B cell (primary cell): ENCODE results near the gene RARS1. TPM values are rescaled to one million over a fixed set of nuclear protein-coding genes. Genes with fewer than 3 reads are reported as not detected.

Experiments used
- ATAC-seq: fragments of 200-7000 bp; cut with Tn5 transposase; one replicate; pipeline ENCODE4 v1.10.0; 2021; ENCODE audit warnings: low read depth, mild to moderate bottlenecking, moderate number of reproducible peaks, moderate library complexity
- CTCF ChIA-PET: fragments of 350-600 bp; sonication (Branson Sonifier 250); formaldehyde crosslinking; loops from one replicate; lab custom pipeline; 2021; ENCODE audit warnings: antibody characterized with exemption, inconsistent platforms; lab: Charles Lee
- POLR2A ChIA-PET: fragments of 350-600 bp; sonication (Branson Sonifier 250); formaldehyde crosslinking; loops from one replicate; lab custom pipeline; 2021; ENCODE audit warnings: antibody characterized with exemption; lab: Charles Lee
- DNase-seq: peaks from one replicate; pipeline ENCODE4 v3.0.0; 2013
- H2AFZ ChIP-seq: 2 replicates; pipeline ENCODE4 v1.6.1; 2012; ENCODE audit warnings: mild to moderate bottlenecking, low read depth, low read length; ENCODE audit not compliant: insufficient read depth, poor library complexity, severe bottlenecking
- H3K27ac ChIP-seq, 2 donors: 1 replicate in 1 of 2; 2 replicates in 1 of 2; pipeline ENCODE4 v1.5.1; 2012 to 2013; ENCODE audit warnings: low read length in 2 of 2, mild to moderate bottlenecking in 2 of 2, moderate library complexity in 1 of 2
- H3K27me3 ChIP-seq, 4 experiments: fragments of 200-600 bp in 1 of 4; sonication (generic) in 1 of 4; replicated peaks in 1 of 4; 1 replicate in 2 of 4; 2 replicates in 2 of 4; pipeline versions ENCODE4 v1.6.1 to v1.7.0; 2013 to 2016; ENCODE audit warnings: low read length in 3 of 4, mild to moderate bottlenecking in 2 of 4, mixed read lengths in 1 of 4, moderate library complexity in 1 of 4; ENCODE audit not compliant: insufficient read depth in 4 of 4, control insufficient read depth in 3 of 4; ENCODE audit errors: control extremely low read depth in 1 of 4
- H3K36me3 ChIP-seq, 2 experiments: replicated peaks in 1 of 2; 1 replicate in 1 of 2; 2 replicates in 1 of 2; pipeline versions ENCODE4 v1.6.1 to v1.7.1; 2013; ENCODE audit warnings: low read length in 1 of 2; ENCODE audit not compliant: insufficient read depth in 2 of 2, control insufficient read depth in 1 of 2; ENCODE audit errors: control extremely low read depth in 1 of 2, extremely low read depth in 1 of 2
- H3K4me1 ChIP-seq, 2 donors: fragments of 200-600 bp in 1 of 2; sonication (generic) in 1 of 2; 1 replicate in 1 of 2; 2 replicates in 1 of 2; pipeline versions ENCODE4 v1.5.1 to v1.6.1; 2013 to 2017; ENCODE audit warnings: low read length in 2 of 2; ENCODE audit not compliant: control insufficient read depth in 2 of 2, insufficient read depth in 2 of 2
- H3K4me2 ChIP-seq: replicated peaks from 2 replicates; pipeline ENCODE3; 2012; ENCODE audit warnings: mild to moderate bottlenecking, low read depth, low read length; ENCODE audit not compliant: poor library complexity, severe bottlenecking
- H3K4me3 ChIP-seq, 5 experiments: fragments of 200-600 bp in 1 of 5; sonication (generic) in 1 of 5; 1 replicate in 3 of 5; 2 replicates in 2 of 5; pipeline versions ENCODE4 v1.5.1 to v1.7.0; 2011 to 2016; ENCODE audit warnings: low read length in 4 of 5, mild to moderate bottlenecking in 4 of 5, low read depth in 2 of 5, control low read depth in 1 of 5, moderate library complexity in 1 of 5; ENCODE audit not compliant: insufficient read depth in 1 of 5; ENCODE audit errors: control extremely low read depth in 1 of 5, extremely low read depth in 1 of 5
- H3K79me2 ChIP-seq: fragments of 200-600 bp; sonication (generic); one replicate; pipeline ENCODE4 v1.6.0; 2016; ENCODE audit warnings: low read length; ENCODE audit not compliant: control insufficient read depth, insufficient read depth
- H3K9ac ChIP-seq: fragments of 200-600 bp; sonication (generic); 2 replicates; pipeline ENCODE4 v1.6.1; 2017; ENCODE audit warnings: mild to moderate bottlenecking, low read length, moderate library complexity
- H3K9me3 ChIP-seq, 3 donors: one replicate each; pipeline versions ENCODE4 v1.6.1 to v1.7.1; 2013; ENCODE audit warnings: low read length in 2 of 3; ENCODE audit not compliant: control insufficient read depth in 2 of 3, insufficient read depth in 1 of 3; ENCODE audit errors: control extremely low read depth in 1 of 3
- H4K20me1 ChIP-seq: 2 replicates; pipeline ENCODE4 v1.6.0; 2012; ENCODE audit warnings: mild to moderate bottlenecking, low read length; ENCODE audit not compliant: insufficient read depth, control insufficient read depth, poor library complexity, severe bottlenecking
- H3K27ac Mint-ChIP-seq: one replicate; pipeline ENCODE4 v1.8.0; 2021; ENCODE audit warnings: mixed read lengths
- H3K27me3 Mint-ChIP-seq: one replicate; pipeline ENCODE4 v1.8.0; 2021; ENCODE audit warnings: mixed read lengths
- H3K4me1 Mint-ChIP-seq: one replicate; pipeline ENCODE4 v1.8.0; 2021; ENCODE audit warnings: mixed read lengths
- H3K4me3 Mint-ChIP-seq: one replicate; pipeline ENCODE4 v1.8.0; 2021; ENCODE audit warnings: mixed read lengths
- H3K9me3 Mint-ChIP-seq: one replicate; pipeline ENCODE4 v1.8.0; 2022; ENCODE audit warnings: mixed read lengths; ENCODE audit not compliant: insufficient read depth
- CTCF ChIP-seq: fragments of 200-600 bp; IDR thresholded peaks from one replicate; pipeline ENCODE4 v1.8.0; 2022; ENCODE audit warnings: antibody characterized with exemption, mild to moderate bottlenecking
- EZH2 ChIP-seq: IDR thresholded peaks from 2 replicates; pipeline ENCODE4 v1.6.1; 2012; ENCODE audit warnings: borderline replicate concordance, low read depth, mild to moderate bottlenecking, moderate library complexity, low read length; ENCODE audit not compliant: insufficient read depth, poor library complexity, severe bottlenecking
- WGBS: methylation state at CpG from one replicate; pipeline ENCODE4 v1.1.5; 2013; ENCODE audit warnings: missing lambda C conversion rate; ENCODE audit not compliant: insufficient coverage; 5-methylcytosine and 5-hydroxymethylcytosine counted together
- intact Hi-C: fragments of 100-400 bp; cut with micrococcal nuclease; formaldehyde crosslinking; loops from one replicate; pipeline ENCODE4 v1.10.0; 2022
- polyA plus RNA-seq: library from polyadenylated mRNA; depleted of rRNA; stranded (reverse); fragments of >200 nt; gene quantifications from 2 replicates; pipeline ENCODE4 v1.2.3, GENCODE V29; 2012
- total RNA-seq, 2 donors: library from RNA; stranded (reverse); fragments of 120-200 nt in 1 of 2; gene quantifications; 1 replicate in 1 of 2; 2 replicates in 1 of 2; pipeline versions ENCODE4 v1.2.3 to v1.2.4, GENCODE V29; 2013 to 2022

RARS1 gene
- total and polyA plus RNA-seq, 2 donors (not counting 1 experiment from before 2014, with no cell fraction given) = 12.9 to 69.4 TPM

- Histone ChIP-seq H3K9ac (no peak overlapping the region), H2AFZ (no peak overlapping the region), H3K27me3 (no peaks in the 10 kb centered on the region), H3K36me3 (no peaks in the 10 kb centered on the region), H3K4me2 (no peak overlapping the region), H3K4me1 (no peaks in the 10 kb centered on the region), H3K79me2 (no peaks in the 10 kb centered on the region), H3K4me3 (no peak overlapping the region), H4K20me1 (no peaks in the 10 kb centered on the region), H3K27ac (no peak overlapping the region), H3K9me3 (no peaks in the 10 kb centered on the region)
- H3K9me3 Mint-ChIP-seq = no peaks in the 10 kb centered on the region
- POLR2A ChIA-PET = no interaction called here
- no peak overlapping the region for H3K4me3 Mint-ChIP-seq
- WGBS = 100% methylated on average over 1 of the region's 2 CpGs
- no peak overlapping the region for H3K27ac Mint-ChIP-seq
- H3K4me1 Mint-ChIP-seq = no peaks in the 10 kb centered on the region
- CTCF ChIA-PET = no interaction called here
- H3K27me3 Mint-ChIP-seq = no peaks in the 10 kb centered on the region
- DNase-seq (no peak), ATAC-seq (no peak)
- intact Hi-C loops = no loop called here
- TF ChIP-seq CTCF (no peak), EZH2 (no peak)
Measured at GRCh38 chr5:168449166-168449565, 37.1 kb upstream of the RARS1 start.

- Histone ChIP-seq H3K4me2 (no peak overlapping the region), H4K20me1 (no peaks in the 10 kb centered on the region), H3K4me3 (no peak overlapping the region), H3K9ac (no peak overlapping the region), H2AFZ (no peak overlapping the region), H3K36me3 (no peaks in the 10 kb centered on the region), H3K27me3 (no peaks in the 10 kb centered on the region), H3K9me3 (no peaks in the 10 kb centered on the region), H3K27ac (no peak overlapping the region), H3K4me1 (no peaks in the 10 kb centered on the region), H3K79me2 (no peaks in the 10 kb centered on the region)
- ATAC-seq = no peak
- DNase-seq = no peak
- POLR2A ChIA-PET = no interaction called here
- no peak for TF ChIP-seq EZH2
- no peak for TF ChIP-seq CTCF
- 96% methylated on average over 2 of the region's 3 CpGs for WGBS
- no peaks in the 10 kb centered on the region for H3K4me1 Mint-ChIP-seq
- CTCF ChIA-PET = no interaction called here
- no peak overlapping the region for H3K4me3 Mint-ChIP-seq
- no peaks in the 10 kb centered on the region for H3K27me3 Mint-ChIP-seq
- H3K27ac Mint-ChIP-seq = no peak overlapping the region
- H3K9me3 Mint-ChIP-seq = no peaks in the 10 kb centered on the region
- intact Hi-C loops = no loop called here
Measured at GRCh38 chr5:168451565-168451964, 34.7 kb upstream of the RARS1 start.
